OCI-LY7 (cell line): ENCODE results near the gene TAB3.

Source experiments
- EZH2phosphoT487 ChIP-seq: fragments of 200-600 bp; sonication (generic); IDR thresholded peaks from 2 replicates; pipeline ENCODE4 v1.6.1; 2018; ENCODE audit warnings: low read depth, borderline replicate concordance, mild to moderate bottlenecking, mixed run types, antibody characterized with exemption, low read length, moderate library complexity, mixed read lengths
- TF ChIP-seq, protein P1 (sequence below): fragments of 200-600 bp; sonication (generic); conservative IDR thresholded peaks from 2 replicates; pipeline ENCODE4 v1.5.1; 2014; ENCODE audit warnings: mild to moderate bottlenecking, antibody characterized with exemption, low read length, moderate library complexity, mixed read lengths

DNA sequence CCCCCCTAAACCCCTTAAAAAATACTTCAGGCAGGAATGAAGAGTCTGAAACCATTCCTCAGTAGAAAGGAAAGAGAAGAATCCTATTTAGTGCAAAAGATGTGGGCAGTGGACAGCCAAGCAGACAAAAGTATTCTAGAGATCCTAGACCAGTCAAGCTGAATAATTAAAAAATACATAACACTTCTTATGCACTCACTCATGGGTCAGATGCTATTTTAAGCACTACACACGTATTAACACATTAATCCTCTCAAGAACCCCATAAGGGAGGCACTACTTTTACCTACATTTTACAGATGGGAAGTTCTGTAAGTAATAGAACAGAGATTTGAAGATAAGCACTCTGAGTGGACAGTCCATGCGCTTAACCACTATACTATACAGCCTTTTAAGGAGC is 5.9 kb downstream of the TAB3 start:
- TF ChIP-seq, protein P1, sequence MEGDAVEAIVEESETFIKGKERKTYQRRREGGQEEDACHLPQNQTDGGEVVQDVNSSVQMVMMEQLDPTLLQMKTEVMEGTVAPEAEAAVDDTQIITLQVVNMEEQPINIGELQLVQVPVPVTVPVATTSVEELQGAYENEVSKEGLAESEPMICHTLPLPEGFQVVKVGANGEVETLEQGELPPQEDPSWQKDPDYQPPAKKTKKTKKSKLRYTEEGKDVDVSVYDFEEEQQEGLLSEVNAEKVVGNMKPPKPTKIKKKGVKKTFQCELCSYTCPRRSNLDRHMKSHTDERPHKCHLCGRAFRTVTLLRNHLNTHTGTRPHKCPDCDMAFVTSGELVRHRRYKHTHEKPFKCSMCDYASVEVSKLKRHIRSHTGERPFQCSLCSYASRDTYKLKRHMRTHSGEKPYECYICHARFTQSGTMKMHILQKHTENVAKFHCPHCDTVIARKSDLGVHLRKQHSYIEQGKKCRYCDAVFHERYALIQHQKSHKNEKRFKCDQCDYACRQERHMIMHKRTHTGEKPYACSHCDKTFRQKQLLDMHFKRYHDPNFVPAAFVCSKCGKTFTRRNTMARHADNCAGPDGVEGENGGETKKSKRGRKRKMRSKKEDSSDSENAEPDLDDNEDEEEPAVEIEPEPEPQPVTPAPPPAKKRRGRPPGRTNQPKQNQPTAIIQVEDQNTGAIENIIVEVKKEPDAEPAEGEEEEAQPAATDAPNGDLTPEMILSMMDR = no peak
- no peak for TF ChIP-seq EZH2phosphoT487
